ENCODE measurements around the gene AP2A2. TPM values are rescaled to one million over a fixed set of nuclear protein-coding genes. Genes with fewer than 3 reads are reported as not detected.
A peak's percentile ranks its signal among the peaks of the same experiment; 100 is the strongest.

Gene AP2A2
- total RNA-seq, 1 experiment from 2014 or later: 38.5 TPM

GRCh38 chr11:924406-925157 lies 1.1 kb upstream of the AP2A2 start:
- DNase-seq (ENCODE audit: low spot score): no peak

- no peak for DNase-seq (ENCODE audit: low spot score)
These were observed 543 bp upstream of the AP2A2 start for GRCh38 chr11:925158-925495.

- peak; percentile 60 for DNase-seq (ENCODE audit: low spot score)
These were observed 759 bp downstream of the AP2A2 start for GRCh38 chr11:926341-926916.

- DNase-seq (ENCODE audit: low spot score): no peak
These were observed 2.2 kb downstream of the AP2A2 start for GRCh38 chr11:927871-928270.

- DNase-seq (ENCODE audit: low spot score): no peak
These were observed 3.1 kb downstream of the AP2A2 start for GRCh38 chr11:928786-929185.

GRCh38 chr11:929405-929804 lies 3.7 kb downstream of the AP2A2 start:
- no peak for DNase-seq (ENCODE audit: low spot score)

GRCh38 chr11:931385-931784 lies 5.7 kb downstream of the AP2A2 start:
- DNase-seq (ENCODE audit: low spot score): no peak

- no peak for DNase-seq (ENCODE audit: low spot score)
These were observed 6.8 kb downstream of the AP2A2 start for GRCh38 chr11:932435-932834.

- DNase-seq (ENCODE audit: low spot score): no peak
These were observed 7.6 kb downstream of the AP2A2 start for GRCh38 chr11:933142-933851.

- no peak for DNase-seq (ENCODE audit: low spot score)
These were observed 8.3 kb downstream of the AP2A2 start for GRCh38 chr11:933936-934335.

- DNase-seq (ENCODE audit: low spot score): no peak
These were observed 8.9 kb downstream of the AP2A2 start for GRCh38 chr11:934527-934926.

- no peak for DNase-seq (ENCODE audit: low spot score)
These were observed 10.5 kb downstream of the AP2A2 start for GRCh38 chr11:936199-936598.

- DNase-seq (ENCODE audit: low spot score): no peak
These were observed 12.2 kb downstream of the AP2A2 start for GRCh38 chr11:937841-938261.

- DNase-seq (ENCODE audit: low spot score): no peak
These were observed 14.9 kb downstream of the AP2A2 start for GRCh38 chr11:940496-941135.

GRCh38 chr11:942823-943222 lies 17.2 kb downstream of the AP2A2 start:
- no peak for DNase-seq (ENCODE audit: low spot score)

- no peak for DNase-seq (ENCODE audit: low spot score)
These were observed 19.2 kb downstream of the AP2A2 start for GRCh38 chr11:944711-945470.

- DNase-seq (ENCODE audit: low spot score): no peak
These were observed 20.3 kb downstream of the AP2A2 start for GRCh38 chr11:945986-946385.

GRCh38 chr11:947744-948143 lies 22.1 kb downstream of the AP2A2 start:
- DNase-seq (ENCODE audit: low spot score): no peak

GRCh38 chr11:951507-951906 lies 25.8 kb downstream of the AP2A2 start:
- DNase-seq (ENCODE audit: low spot score): no peak

GRCh38 chr11:952406-953385 lies 27.0 kb downstream of the AP2A2 start:
- peak; percentile 85 for DNase-seq (ENCODE audit: low spot score)
